GM12892 (cell line): ENCODE measurements around the gene CCDC34.

Experiments
- POLR2A ChIP-seq: IDR thresholded peaks from 2 replicates; pipeline ENCODE4 v1.6.1; 2011; ENCODE audit warnings: low read depth, low read length, control low read depth
- POLR2AphosphoS5 ChIP-seq: IDR thresholded peaks from 2 replicates; pipeline ENCODE4 v1.6.1; 2011; ENCODE audit warnings: low read depth, low read length, control low read depth
- TAF1 ChIP-seq: IDR thresholded peaks from 2 replicates; pipeline ENCODE4 v1.6.1; 2011; ENCODE audit warnings: low read depth, mild to moderate bottlenecking, control low read depth, low read length, borderline replicate concordance

- TF ChIP-seq POLR2AphosphoS5: no peak
- TF ChIP-seq POLR2A: no peak
- no peak for TF ChIP-seq TAF1
These were observed 25.0 kb upstream of the CCDC34 start for GRCh38 chr11:27388001-27388400.
